ENCODE measurements around the gene HMCN1.

HMCN1 gene

GRCh38 chr1:185846672-185847444, 112.7 kb downstream of the HMCN1 start:
- TF ChIP-seq CTCF (IDR thresholded peaks at IDR 0.05; ENCODE audit: extremely low read depth, missing control alignments): no peak
- DNase-seq (ENCODE audit: low spot score): no peak

- no peak for DNase-seq (ENCODE audit: low spot score)
- TF ChIP-seq CTCF (IDR thresholded peaks at IDR 0.05; ENCODE audit: extremely low read depth, missing control alignments): no peak
Observed at GRCh38 chr1:185849014-185849413, 114.8 kb downstream of the HMCN1 start.

- TF ChIP-seq CTCF (IDR thresholded peaks at IDR 0.05; ENCODE audit: extremely low read depth, missing control alignments): no peak
- no peak for DNase-seq (ENCODE audit: low spot score)
Observed at GRCh38 chr1:185850366-185850765, 116.2 kb downstream of the HMCN1 start.

GRCh38 chr1:185853739-185854138, 119.5 kb downstream of the HMCN1 start:
- TF ChIP-seq CTCF (IDR thresholded peaks at IDR 0.05; ENCODE audit: extremely low read depth, missing control alignments): no peak
- DNase-seq (ENCODE audit: low spot score): no peak

- no peak for TF ChIP-seq CTCF (IDR thresholded peaks at IDR 0.05; ENCODE audit: extremely low read depth, missing control alignments)
- DNase-seq (ENCODE audit: low spot score): no peak
Observed at GRCh38 chr1:185856482-185856881, 122.3 kb downstream of the HMCN1 start.

- no peak for DNase-seq (ENCODE audit: low spot score)
- TF ChIP-seq CTCF (IDR thresholded peaks at IDR 0.05; ENCODE audit: extremely low read depth, missing control alignments): no peak
Observed at GRCh38 chr1:185857442-185857841, 123.3 kb downstream of the HMCN1 start.

- no peak for DNase-seq (ENCODE audit: low spot score)
- TF ChIP-seq CTCF (IDR thresholded peaks at IDR 0.05; ENCODE audit: extremely low read depth, missing control alignments): no peak
Observed at GRCh38 chr1:185860311-185860710, 126.1 kb downstream of the HMCN1 start.
